Nephron progenitor cell (in vitro differentiated cells): ENCODE measurements around the gene COP1.
"Not testable (repeated sequence)": the region's sequence is repeated elsewhere in the genome, so short reads cannot be mapped to it uniquely, and the experiment has no call there.

Source experiments
- DNase-seq: peaks from one replicate; pipeline ENCODE4 v3.0.0; 2021
- H3K27ac Mint-ChIP-seq: 2 replicates; pipeline ENCODE4 v1.8.0; 2021; ENCODE audit warnings: mild to moderate bottlenecking, moderate library complexity, mixed read lengths
- H3K27me3 Mint-ChIP-seq: 2 replicates; pipeline ENCODE4 v1.8.0; 2021; ENCODE audit warnings: mild to moderate bottlenecking, low read depth, mixed read lengths; ENCODE audit not compliant: poor library complexity
- H3K36me3 Mint-ChIP-seq: 2 replicates; pipeline ENCODE4 v1.8.0; 2021; ENCODE audit warnings: low read depth, mixed read lengths
- H3K4me1 Mint-ChIP-seq: 2 replicates; pipeline ENCODE4 v1.8.0; 2021; ENCODE audit warnings: mixed read lengths
- H3K4me3 Mint-ChIP-seq: 2 replicates; pipeline ENCODE4 v1.8.0; 2021; ENCODE audit warnings: mild to moderate bottlenecking, moderate library complexity, mixed read lengths
- H3K9me3 Mint-ChIP-seq: 2 replicates; pipeline ENCODE4 v1.8.0; 2021; ENCODE audit warnings: mild to moderate bottlenecking, moderate library complexity, mixed read lengths
- CTCF ChIP-seq: fragments of 200-600 bp; sonication (generic); IDR thresholded peaks from 2 replicates; pipeline ENCODE4 v1.5.0; 2021; ENCODE audit warnings: antibody characterized with exemption

Gene COP1

DNA sequence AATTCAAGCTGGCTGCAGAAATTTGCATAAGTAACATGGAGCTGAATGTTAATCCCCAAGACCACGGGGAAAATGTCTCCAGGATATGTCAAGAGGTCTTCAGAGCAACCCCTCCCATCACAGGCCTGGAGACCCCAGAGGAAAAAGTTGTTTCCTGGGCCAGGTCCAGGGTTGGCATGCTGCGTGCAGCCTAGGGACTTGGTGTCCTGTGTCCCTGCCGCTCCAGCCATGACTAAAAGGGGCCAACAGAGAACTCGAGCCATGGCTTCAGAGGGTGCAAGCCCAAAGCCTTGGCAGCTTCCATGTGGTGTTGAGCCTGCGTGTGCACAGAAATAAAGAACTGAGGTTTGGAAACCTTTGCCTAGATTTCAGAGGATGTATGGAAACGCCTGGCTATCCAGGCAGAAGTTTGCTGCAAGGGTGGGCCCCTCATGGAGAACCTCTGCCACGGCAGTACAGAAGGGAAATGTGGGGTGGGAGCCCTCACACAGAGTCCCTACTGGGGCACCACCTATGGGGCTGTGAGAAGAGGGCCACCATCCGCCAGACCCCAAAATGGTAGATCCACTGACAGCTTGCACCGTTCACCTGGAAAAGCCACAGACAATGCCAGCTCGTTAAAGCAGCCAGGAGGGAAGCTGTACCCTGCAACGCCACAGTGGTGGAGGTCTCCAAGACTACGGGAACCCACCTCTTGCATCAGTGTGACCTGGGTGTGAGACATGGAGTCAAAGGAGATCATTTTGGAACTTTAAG lies 222.9 kb downstream of the COP1 start:
- Mint-ChIP-seq H3K36me3 (peaks cover 84% of the 10 kb centered on the region), H3K27me3 (no peaks in the 10 kb centered on the region), H3K9me3 (peaks cover 47% of the 10 kb centered on the region), H3K4me1 (no peaks in the 10 kb centered on the region), H3K4me3 (no peak overlapping the region), H3K27ac (no peak overlapping the region)
- no peak for DNase-seq
- TF ChIP-seq CTCF, result no peak

DNA sequence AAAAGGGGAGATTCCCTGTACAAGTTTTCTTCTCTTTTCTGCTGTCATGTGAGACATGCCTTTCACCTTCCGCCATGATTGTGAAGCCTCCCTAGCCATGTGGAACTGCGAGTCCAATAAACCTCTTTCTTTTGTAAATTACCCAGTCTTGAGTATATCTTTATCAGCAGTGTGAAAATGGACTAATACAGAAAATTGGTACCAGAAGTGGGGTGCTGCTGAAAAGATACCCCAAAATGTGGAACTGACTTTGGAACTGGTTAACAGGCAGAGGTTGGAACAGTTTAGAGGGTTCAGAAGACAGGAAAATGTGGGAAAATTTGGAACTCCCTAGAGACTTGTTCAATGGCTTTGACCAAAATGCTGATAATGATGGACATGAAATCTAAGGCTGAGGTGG lies 223.7 kb downstream of the COP1 start:
- H3K4me1 Mint-ChIP-seq, H3K27me3 Mint-ChIP-seq, DNase-seq, H3K4me3 Mint-ChIP-seq, H3K27ac Mint-ChIP-seq: not testable (repeated sequence)
- Mint-ChIP-seq H3K36me3 (peaks cover 82% of the 10 kb centered on the region), H3K9me3 (peaks cover 47% of the 10 kb centered on the region)

DNA sequence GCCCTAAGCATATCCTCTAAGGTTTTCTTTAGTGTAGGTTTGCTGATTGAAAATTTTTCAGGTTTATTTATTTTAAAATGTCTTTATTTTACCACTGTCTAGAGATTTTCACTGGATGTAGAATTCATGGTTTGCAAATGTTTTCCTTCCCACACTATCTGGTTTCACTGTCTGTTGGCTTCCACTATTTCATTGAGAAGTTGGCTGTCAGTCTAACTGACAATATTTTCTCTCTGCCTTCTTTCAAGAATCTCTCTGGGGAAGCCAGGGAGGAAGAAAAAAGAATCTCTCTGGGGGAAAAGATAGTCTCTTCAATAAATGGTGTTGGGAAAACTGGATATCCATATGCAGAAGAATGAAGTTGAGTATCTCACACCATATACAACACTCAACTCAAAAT lies 226.0 kb downstream of the COP1 start:
- no peak for TF ChIP-seq CTCF
- H3K27ac Mint-ChIP-seq, result no peak overlapping the region
- H3K4me3 Mint-ChIP-seq, result no peak overlapping the region
- DNase-seq, result no peak
- H3K27me3 Mint-ChIP-seq, result no peaks in the 10 kb centered on the region
- H3K9me3 Mint-ChIP-seq, result peaks cover 47% of the 10 kb centered on the region
- no peaks in the 10 kb centered on the region for H3K4me1 Mint-ChIP-seq
- peaks cover 67% of the 10 kb centered on the region for H3K36me3 Mint-ChIP-seq

DNA sequence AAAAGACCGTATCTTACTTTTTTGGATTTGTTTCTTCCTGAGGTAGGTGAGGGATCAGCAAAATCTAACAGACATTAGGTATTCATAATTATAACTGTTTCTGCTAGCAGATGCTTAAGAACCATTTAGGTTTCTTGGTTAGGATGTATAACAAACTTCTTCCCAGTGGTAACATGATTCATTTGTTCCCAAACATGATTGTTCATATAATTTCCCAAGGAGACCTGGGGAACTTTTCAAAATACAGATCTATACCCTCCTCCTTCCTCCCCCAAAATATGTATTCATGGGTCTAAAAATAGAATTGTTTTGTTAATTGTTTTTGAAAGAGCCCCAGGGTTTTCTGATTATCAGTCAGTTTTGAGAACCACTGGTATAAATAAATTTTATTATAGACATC lies 228.2 kb downstream of the COP1 start:
- DNase-seq, result no peak
- peaks cover 29% of the 10 kb centered on the region for H3K9me3 Mint-ChIP-seq
- H3K36me3 Mint-ChIP-seq, result peaks cover 53% of the 10 kb centered on the region
- H3K4me1 Mint-ChIP-seq, result no peaks in the 10 kb centered on the region
- H3K4me3 Mint-ChIP-seq, result no peak overlapping the region
- no peaks in the 10 kb centered on the region for H3K27me3 Mint-ChIP-seq
- H3K27ac Mint-ChIP-seq, result no peak overlapping the region
- TF ChIP-seq CTCF, result no peak

DNA sequence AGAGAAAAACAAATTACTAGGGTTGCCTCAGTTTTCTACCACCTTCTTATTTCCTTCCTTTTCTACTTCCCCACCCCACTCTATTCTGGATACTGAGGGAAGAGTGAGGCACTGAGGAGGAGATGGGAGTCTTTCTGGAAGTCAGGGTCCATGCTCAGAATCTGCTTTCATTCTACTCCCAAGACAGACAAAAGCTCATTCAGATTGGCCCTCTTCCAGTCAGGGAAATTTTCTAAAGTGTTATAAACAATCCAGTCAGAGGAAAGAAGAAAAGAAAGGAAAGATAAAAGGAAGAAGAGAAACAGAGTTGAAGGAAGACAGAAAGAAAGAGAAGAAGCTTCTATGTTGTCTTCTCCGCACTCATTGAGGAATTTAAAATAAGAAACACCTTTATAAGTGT lies 228.6 kb downstream of the COP1 start:
- H3K27ac Mint-ChIP-seq, result peak overlapping the region; percentile 58
- no peaks in the 10 kb centered on the region for H3K27me3 Mint-ChIP-seq
- TF ChIP-seq CTCF, result no peak
- no peaks in the 10 kb centered on the region for H3K4me1 Mint-ChIP-seq
- no peak overlapping the region for H3K4me3 Mint-ChIP-seq
- DNase-seq, result no peak
- H3K9me3 Mint-ChIP-seq, result peaks cover 25% of the 10 kb centered on the region
- H3K36me3 Mint-ChIP-seq, result peaks cover 53% of the 10 kb centered on the region

DNA sequence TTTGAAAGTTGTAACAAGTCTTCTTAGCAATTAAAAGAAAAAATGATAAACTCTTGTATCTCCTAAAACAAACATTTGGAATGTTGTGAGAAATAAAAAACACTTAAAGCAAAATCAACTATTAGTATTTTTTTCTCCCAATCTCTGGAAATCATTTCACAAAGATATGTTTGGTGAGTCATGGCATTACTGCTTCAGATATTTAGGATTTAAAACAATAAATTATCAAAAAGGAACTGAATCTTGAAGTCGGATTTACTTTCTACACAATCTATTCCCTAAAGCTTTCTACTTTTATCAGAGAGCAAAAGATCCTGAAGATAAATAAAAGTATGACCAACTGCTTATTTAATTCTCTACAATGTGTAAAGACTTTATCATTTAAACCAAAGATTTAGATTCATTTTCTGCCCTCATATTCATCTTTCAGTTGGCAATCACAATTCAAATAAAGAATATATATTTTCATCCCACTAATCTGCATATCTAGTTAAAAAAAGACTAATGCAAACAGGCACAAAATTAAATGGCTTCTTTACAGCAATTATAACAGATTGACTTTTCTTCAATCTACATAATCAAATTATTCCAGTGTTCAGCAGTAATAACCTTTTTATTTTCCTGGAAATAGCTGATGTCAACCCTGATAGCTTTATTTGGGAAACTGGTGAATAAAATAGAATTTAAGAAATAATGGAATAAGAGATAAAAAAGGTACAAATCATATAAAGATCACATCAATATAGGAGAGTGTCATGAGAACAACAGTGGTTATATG lies 230.0 kb downstream of the COP1 start:
- Mint-ChIP-seq H3K4me1 (no peaks in the 10 kb centered on the region), H3K27ac (no peak overlapping the region), H3K36me3 (peaks cover 41% of the 10 kb centered on the region), H3K27me3 (no peaks in the 10 kb centered on the region), H3K4me3 (no peak overlapping the region), H3K9me3 (peaks cover 11% of the 10 kb centered on the region)
- TF ChIP-seq CTCF, result no peak
- no peak for DNase-seq
